Pancreas (tissue), 10 donors: ENCODE measurements around the gene ATP9A. TPM values are rescaled to one million over a fixed set of nuclear protein-coding genes. Genes with fewer than 3 reads are reported as not detected.

Source experiments
- ATAC-seq, 4 donors: fragments of 200-7000 bp; cut with Tn5 transposase; one replicate each; pipeline versions ENCODE4 v1.8.0 to v1.9.1; 2020; ENCODE audit warnings: mild to moderate bottlenecking in 4 of 4, moderate library complexity in 4 of 4
- DNase-seq, 6 donors: peaks; one replicate each; pipeline ENCODE4 v3.0.0-alpha.2; 2020
- FAIRE-seq: peaks from 2 replicates; lab custom pipeline; 2012; peaks lifted over from hg19 to GRCh38; lab: Jason Lieb, UNC
- H3K27ac ChIP-seq, 4 donors: fragments of 200-600 bp; sonication (generic); 1 replicate in 3 of 4; 2 replicates in 1 of 4; pipeline versions ENCODE4 v1.5.0 to v1.8.0; 2020
- H3K27me3 ChIP-seq, 4 donors: fragments of 200-600 bp; one replicate each; pipeline ENCODE4 v1.8.0; 2021
- H3K36me3 ChIP-seq, 3 donors: fragments of 200-600 bp; sonication (generic) in 1 of 3; one replicate each; pipeline versions ENCODE4 v1.5.0 to v1.8.0; 2020 to 2021
- H3K4me1 ChIP-seq, 3 donors: fragments of 200-600 bp; one replicate each; pipeline ENCODE4 v1.8.0; 2021
- H3K4me3 ChIP-seq, 4 donors: fragments of 200-600 bp; sonication (generic) in 2 of 4; one replicate each; pipeline versions ENCODE4 v1.5.0 to v1.8.0; 2020 to 2021
- H3K9me3 ChIP-seq, 4 donors: fragments of 200-600 bp; one replicate each; pipeline ENCODE4 v1.8.0; 2021
- WGBS, 2 donors: extraction: QIAGEN DNeasy Blood & Tissue Kit; methylation state at CpG; one replicate each; pipeline ENCODE4 v1.1.7; 2013; 5-methylcytosine and 5-hydroxymethylcytosine counted together
- intact Hi-C, 3 donors: fragments of 100-400 bp; cut with DNase I; formaldehyde crosslinking; loops; one replicate each; pipeline versions ENCODE4 v1.11.1 to v1.14.2; 2022
- polyA plus RNA-seq, 2 donors: library from polyadenylated mRNA; stranded (reverse); fragments of 200-250 nt; gene quantifications; one replicate each; pipeline ENCODE4 v1.2.3, GENCODE V29; 2013
- total RNA-seq, 6 donors: library from RNA; stranded (reverse); fragmentation: NEBNext Ultra II Directional in 4 of 6; extraction: Animal tissue kit (Norgen Biotek cat#: 25700) in 4 of 6; gene quantifications; one replicate each; pipeline versions ENCODE4 v1.2.1 to v1.2.4, GENCODE V29; 2021 to 2023
- TF ChIP-seq, protein P1 (sequence below), 4 donors: fragments of 200-600 bp; sonication (generic) in 3 of 4; IDR thresholded peaks; one replicate each; pipeline versions ENCODE4 v1.5.0 to v1.8.0; 2021; ENCODE audit warnings: antibody characterized with exemption in 4 of 4
- donor health status: healthy with polysubstance abuse.
- donor health status: DM: no; HTN: no; CAD: no; lungs with moderate emphysema.
- donor health status: DM: no; HTN: no; CAD: no.
- donor health status: control.
- donor health status: control.
- donor health status: Bipolar disorder and iron deficiency.
- donor health status: DM: yes; HTN: yes; CAD: no.
- donor health status: DM: no; HTN: no; CAD: no.
- donor health status: DM: no; HTN: no; CAD: no.
- donor health status: DM: yes; HTN: yes; CAD: no.

The ATP9A gene
- total and polyA plus RNA-seq, 8 donors: 5.8 to 41.0 (median 20.0) TPM

DNA sequence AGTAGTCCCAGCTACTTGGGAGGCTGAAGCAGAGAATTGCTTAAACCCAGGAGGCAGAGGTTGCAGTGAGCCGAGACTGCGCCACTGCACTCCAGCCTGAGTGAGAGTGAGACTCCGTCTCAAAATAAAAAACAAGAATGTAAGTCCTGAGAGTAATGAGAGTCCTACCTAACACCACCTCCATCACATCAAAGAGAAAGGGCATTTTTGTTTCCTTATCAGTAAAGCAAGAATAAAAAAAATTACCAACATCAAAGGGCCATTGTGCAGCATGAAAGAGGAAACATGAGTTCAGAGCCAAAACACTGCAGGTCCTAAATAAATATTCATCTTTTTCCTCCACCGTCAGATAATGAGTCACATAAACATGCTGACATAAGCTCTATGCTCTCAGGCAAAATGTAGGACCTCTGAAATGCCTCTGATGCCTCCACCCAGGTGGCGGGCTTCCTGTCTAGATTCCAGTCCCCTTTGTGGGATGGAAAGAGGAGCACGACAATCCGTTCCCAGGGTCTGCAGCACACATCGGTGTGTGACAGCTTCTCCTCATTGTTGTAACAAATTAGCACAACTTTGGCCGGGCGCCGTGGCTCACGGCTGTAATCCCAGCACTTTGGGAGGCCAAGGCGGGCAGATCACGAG is 7.2 kb downstream of the ATP9A start:
- TF ChIP-seq, protein P1, sequence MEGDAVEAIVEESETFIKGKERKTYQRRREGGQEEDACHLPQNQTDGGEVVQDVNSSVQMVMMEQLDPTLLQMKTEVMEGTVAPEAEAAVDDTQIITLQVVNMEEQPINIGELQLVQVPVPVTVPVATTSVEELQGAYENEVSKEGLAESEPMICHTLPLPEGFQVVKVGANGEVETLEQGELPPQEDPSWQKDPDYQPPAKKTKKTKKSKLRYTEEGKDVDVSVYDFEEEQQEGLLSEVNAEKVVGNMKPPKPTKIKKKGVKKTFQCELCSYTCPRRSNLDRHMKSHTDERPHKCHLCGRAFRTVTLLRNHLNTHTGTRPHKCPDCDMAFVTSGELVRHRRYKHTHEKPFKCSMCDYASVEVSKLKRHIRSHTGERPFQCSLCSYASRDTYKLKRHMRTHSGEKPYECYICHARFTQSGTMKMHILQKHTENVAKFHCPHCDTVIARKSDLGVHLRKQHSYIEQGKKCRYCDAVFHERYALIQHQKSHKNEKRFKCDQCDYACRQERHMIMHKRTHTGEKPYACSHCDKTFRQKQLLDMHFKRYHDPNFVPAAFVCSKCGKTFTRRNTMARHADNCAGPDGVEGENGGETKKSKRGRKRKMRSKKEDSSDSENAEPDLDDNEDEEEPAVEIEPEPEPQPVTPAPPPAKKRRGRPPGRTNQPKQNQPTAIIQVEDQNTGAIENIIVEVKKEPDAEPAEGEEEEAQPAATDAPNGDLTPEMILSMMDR (IDR thresholded peaks at IDR 0.05): no peak
- Histone ChIP-seq H3K4me1 (no peaks in the 10 kb centered on the region), H3K4me3 (no peak overlapping the region), H3K27me3 (no peaks in the 10 kb centered on the region), H3K9me3 (no peaks in the 10 kb centered on the region), H3K27ac (peak overlapping the region in 3 of 4 donors; percentile 49 to 80 (median 77)), H3K36me3 (no peaks in the 10 kb centered on the region)
- whole genome bisulfite sequencing, 2 donors: 55 to 59% methylated on average over 14 of the region's 14 CpGs
- intact Hi-C loops: no loop called here
- DNase-seq: no peak
- peak; percentile 58 to 88 (median 82) for ATAC-seq
- FAIRE-seq: no peak

DNA sequence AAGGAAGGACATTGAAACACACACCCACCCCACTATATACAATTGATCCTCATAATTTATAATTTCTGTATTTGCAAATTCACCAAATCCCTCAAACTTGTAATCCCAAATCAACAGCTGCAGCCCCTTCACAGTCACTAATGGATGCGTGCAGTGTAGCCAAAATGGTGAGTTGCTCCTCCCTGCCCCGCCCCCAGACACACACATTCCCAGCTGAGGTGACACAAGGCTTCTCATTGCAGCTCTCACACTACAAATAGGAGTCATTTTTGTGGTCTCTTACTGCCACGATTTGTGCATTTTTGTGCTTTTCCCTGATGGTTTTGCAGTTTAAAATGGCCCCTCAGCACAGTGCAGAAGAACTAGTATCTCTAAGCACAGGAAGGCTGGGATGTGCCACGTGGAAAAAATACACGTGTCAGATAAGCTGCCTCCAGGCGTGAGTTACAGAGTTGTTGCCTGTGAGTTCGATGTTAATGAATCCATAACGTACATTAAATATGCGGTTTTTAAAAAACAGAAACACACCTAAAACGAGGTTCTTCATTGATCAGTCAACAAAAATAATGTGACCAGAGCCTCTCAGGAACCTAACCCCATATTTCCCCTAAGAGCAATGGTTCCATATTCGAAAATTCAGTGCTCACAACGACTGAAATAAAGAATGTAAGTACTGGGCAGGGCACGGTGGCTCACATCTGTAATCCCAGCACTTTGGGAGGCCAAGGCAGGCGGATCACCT is 8.2 kb downstream of the ATP9A start:
- H3K27ac ChIP-seq: peak overlapping the region in 2 of 4 donors; percentile 77 to 80
- DNase-seq (no peak), ATAC-seq (no peak), FAIRE-seq (no peak)
- no peaks in the 10 kb centered on the region for H3K9me3 ChIP-seq
- TF ChIP-seq, protein P1 (IDR thresholded peaks at IDR 0.05): no peak
- H3K4me3 ChIP-seq: no peak overlapping the region
- no peaks in the 10 kb centered on the region for H3K4me1 ChIP-seq
- no peaks in the 10 kb centered on the region for H3K36me3 ChIP-seq
- 90 to 92% methylated on average over 14 of the region's 14 CpGs for WGBS, 2 donors
- no peaks in the 10 kb centered on the region for H3K27me3 ChIP-seq
- intact Hi-C loops: no loop called here

DNA sequence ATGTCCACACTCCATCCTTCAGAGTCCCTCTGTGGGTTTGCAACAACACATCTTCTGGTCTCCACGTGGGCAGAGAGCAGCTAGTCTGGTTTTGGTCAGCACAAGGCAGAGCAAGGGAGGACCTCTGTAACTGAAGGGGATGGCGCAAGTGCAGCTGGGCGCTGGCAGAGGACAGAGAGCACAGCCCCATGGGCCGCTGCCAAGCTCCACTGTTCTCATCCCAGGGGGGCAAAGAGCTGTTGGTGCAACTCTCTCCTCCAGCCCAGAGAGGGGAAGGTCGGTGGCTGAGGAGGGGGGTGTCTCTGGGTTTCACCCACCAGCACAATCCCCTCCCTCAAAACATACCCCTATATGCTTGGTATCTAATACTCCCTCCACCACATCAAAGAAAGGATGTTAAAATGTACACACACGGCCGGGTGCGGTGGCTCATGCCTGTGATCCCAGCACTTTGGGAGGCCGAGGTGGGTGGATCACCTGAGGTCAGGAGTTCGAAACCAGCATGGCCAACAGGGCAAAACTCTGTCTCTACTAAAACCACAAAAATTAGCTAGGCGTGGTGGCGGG is 9.1 kb downstream of the ATP9A start:
- Histone ChIP-seq H3K27ac (peak overlapping the region in 2 of 4 donors; percentile 11 to 77), H3K27me3 (no peaks in the 10 kb centered on the region), H3K36me3 (no peaks in the 10 kb centered on the region), H3K9me3 (no peaks in the 10 kb centered on the region), H3K4me3 (no peak overlapping the region), H3K4me1 (no peaks in the 10 kb centered on the region)
- peak in 3 of 4 donors; percentile 12 to 40 (median 39) for ATAC-seq
- intact Hi-C loops: no loop called here
- WGBS, 2 donors: 79 to 88% methylated on average over 12 of the region's 12 CpGs
- TF ChIP-seq, protein P1 (IDR thresholded peaks at IDR 0.05): no peak
- peak in 1 of 6 donors; percentile 41 for DNase-seq
- FAIRE-seq: no peak

DNA sequence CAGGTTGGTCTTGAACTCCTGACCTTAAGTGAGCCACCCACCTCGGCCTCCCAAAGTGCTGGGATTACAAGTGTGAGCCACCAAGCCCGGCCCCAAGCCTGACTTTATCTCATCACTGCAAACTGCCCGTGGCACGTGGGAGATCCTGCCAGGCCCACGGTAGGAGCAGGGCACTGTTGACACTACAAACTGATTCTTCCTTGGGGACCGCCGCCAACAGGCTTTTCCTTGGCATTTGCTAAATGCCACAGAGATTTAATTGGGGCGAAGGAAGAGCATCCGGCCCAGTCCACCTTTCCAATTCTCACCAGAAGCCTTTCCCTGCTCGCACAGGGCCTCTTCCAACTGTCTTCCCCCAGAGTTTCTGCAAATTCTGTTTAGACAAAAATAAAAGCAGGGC is 11.0 kb downstream of the ATP9A start:
- FAIRE-seq: no peak
- TF ChIP-seq, protein P1 (IDR thresholded peaks at IDR 0.05): no peak
- H3K27ac ChIP-seq: no peak overlapping the region
- H3K27me3 ChIP-seq: no peaks in the 10 kb centered on the region
- H3K4me1 ChIP-seq: peaks cover 0 to 7% (median 0%) of the 10 kb centered on the region in 3 donors
- H3K36me3 ChIP-seq: no peaks in the 10 kb centered on the region
- no peak overlapping the region for H3K4me3 ChIP-seq
- 67 to 70% methylated on average over 10 of the region's 10 CpGs for WGBS, 2 donors
- no peak for DNase-seq
- ATAC-seq: no peak
- intact Hi-C loops: no loop called here
- H3K9me3 ChIP-seq: no peaks in the 10 kb centered on the region
